ENCODE measurements around the gene C17orf107.

- TF ChIP-seq CTCF (IDR thresholded peaks at IDR 0.05) (no peak), POLR2A (IDR thresholded peaks at IDR 0.05) (no peak)
Observed at GRCh38 chr17:4879601-4880000, 19.7 kb upstream of the C17orf107 start.
